PC-3 (cell line): ENCODE measurements around the gene CAMK2N2. TPM values are rescaled to one million over a fixed set of nuclear protein-coding genes. Genes with fewer than 3 reads are reported as not detected.

Experiments
- ATAC-seq: fragments of 200-7000 bp; cut with Tn5 transposase; 2 replicates; pipeline ENCODE4 v1.9.1; 2020; ENCODE audit warnings: mild to moderate bottlenecking, moderate library complexity
- BruUV-seq: library from RNA; stranded (reverse); fragments of 400-500 nt; replicated peaks from 2 replicates; lab custom pipeline; 2021; lab: Mats Ljungman, UMichigan
- CTCF ChIA-PET: fragments of 300-600 bp; sonication (Branson Sonifier 250); formaldehyde crosslinking; loops from one replicate; lab custom pipeline; 2022; ENCODE audit warnings: antibody characterized with exemption; lab: Charles Lee
- POLR2A ChIA-PET: fragments of 300-600 bp; sonication (Branson Sonifier 250); formaldehyde crosslinking; loops from one replicate; lab custom pipeline; 2022; ENCODE audit warnings: antibody characterized with exemption; ENCODE audit not compliant: unreplicated experiment; lab: Charles Lee
- DNase-seq: peaks from one replicate; pipeline ENCODE4 v3.0.0-alpha.2; 2015
- H2AFZ ChIP-seq: fragments of 300-600 bp; sonication (generic); 2 replicates; pipeline ENCODE4 v1.6.0; 2016; ENCODE audit warnings: antibody characterized with exemption, low read length
- H3F3A ChIP-seq: fragments of 300-600 bp; sonication (generic); one replicate; pipeline ENCODE4 v1.6.0; 2017; ENCODE audit warnings: antibody characterized with exemption, low read length, control low read depth, mild to moderate bottlenecking; ENCODE audit not compliant: unreplicated experiment
- H3K27ac ChIP-seq: fragments of 300-600 bp; sonication (generic); 2 replicates; pipeline ENCODE4 v1.5.1; 2016; ENCODE audit warnings: mild to moderate bottlenecking, low read length
- H3K27me3 ChIP-seq: fragments of 300-600 bp; sonication (generic); 2 replicates; pipeline ENCODE4 v1.6.1; 2016; ENCODE audit warnings: low read length, mixed read lengths
- H3K36me3 ChIP-seq: fragments of 300-600 bp; sonication (generic); 2 replicates; pipeline ENCODE4 v1.6.1; 2016; ENCODE audit warnings: low read depth, mixed run types, low read length, mixed read lengths
- H3K4me1 ChIP-seq: fragments of 300-600 bp; sonication (generic); 2 replicates; pipeline ENCODE4 v1.5.1; 2016; ENCODE audit warnings: low read length; ENCODE audit not compliant: insufficient read depth
- H3K4me2 ChIP-seq: fragments of 300-600 bp; sonication (generic); 2 replicates; pipeline ENCODE4 v1.6.0; 2016; ENCODE audit warnings: low read length
- H3K4me3 ChIP-seq: fragments of 300-600 bp; sonication (generic); 2 replicates; pipeline ENCODE4 v1.5.1; 2016; ENCODE audit warnings: mild to moderate bottlenecking, low read length, mixed read lengths
- H3K79me2 ChIP-seq: fragments of 300-600 bp; sonication (generic); 2 replicates; pipeline ENCODE4 v1.6.1; 2017; ENCODE audit warnings: low read length, mixed read lengths
- H3K9ac ChIP-seq: fragments of 300-600 bp; sonication (generic); 2 replicates; pipeline ENCODE4 v1.6.0; 2016; ENCODE audit warnings: mild to moderate bottlenecking, low read length
- H3K9me2 ChIP-seq: fragments of 300-600 bp; sonication (generic); replicated peaks from 2 replicates; pipeline ENCODE4 v1.6.1; 2016; ENCODE audit warnings: mixed run types, low read length, mixed read lengths
- H3K9me3 ChIP-seq: fragments of 300-600 bp; sonication (generic); 2 replicates; pipeline ENCODE4 v1.6.1; 2016; ENCODE audit warnings: low read length, mixed read lengths
- H4K20me1 ChIP-seq: fragments of 300-600 bp; sonication (generic); 2 replicates; pipeline ENCODE4 v1.6.1; 2016; ENCODE audit warnings: low read length, mixed read lengths
- CTCF ChIP-seq: fragments of 300-600 bp; sonication (generic); conservative IDR thresholded peaks from 2 replicates; pipeline ENCODE4 v1.5.1; 2017; ENCODE audit warnings: antibody characterized with exemption, low read depth, mild to moderate bottlenecking, low read length
- EZH2 ChIP-seq: fragments of 300-600 bp; sonication (generic); IDR thresholded peaks from one replicate; pipeline ENCODE4 v1.6.1; 2017; ENCODE audit warnings: antibody characterized with exemption, mild to moderate bottlenecking, low read length; ENCODE audit not compliant: unreplicated experiment
- EZH2phosphoT487 ChIP-seq: fragments of 300-600 bp; sonication (generic); IDR thresholded peaks from 2 replicates; pipeline ENCODE4 v1.6.1; 2018; ENCODE audit warnings: mild to moderate bottlenecking, antibody characterized with exemption, low read length, borderline replicate concordance
- intact Hi-C: fragments of 100-400 bp; cut with micrococcal nuclease; formaldehyde crosslinking; loops from 2 replicates; pipeline ENCODE4 v1.9.0; 2023
- total RNA-seq: library from RNA; depleted of rRNA; stranded (reverse); fragments of >200 nt; gene quantifications from 2 replicates; pipeline ENCODE4 v1.2.3, GENCODE V29; 2014

Gene CAMK2N2
- total RNA-seq, 1 experiment from 2014 or later, result 1.1 TPM

GRCh38 chr3:184242297-184242685 lies 19.1 kb downstream of the CAMK2N2 start:
- no peaks in the 10 kb centered on the region for H3K9me2 ChIP-seq
- ChIA-PET CTCF (interaction anchor here (0.8 kb wide), 1 partner anchor 347 kb away, joined by 3 read pairs; no protein-coding TSS in a partner anchor), POLR2A (no interaction called here)
- intact Hi-C loops, result no loop called here
- H3K4me3 ChIP-seq, result no peak overlapping the region
- no peaks in the 10 kb centered on the region for H3F3A ChIP-seq
- H2AFZ ChIP-seq, result no peak overlapping the region
- H3K79me2 ChIP-seq, result peaks cover 5% of the 10 kb centered on the region
- no peak overlapping the region for H3K4me2 ChIP-seq
- BruUV-seq, result no TSS peak
- H3K9me3 ChIP-seq, result no peaks in the 10 kb centered on the region
- no peak overlapping the region for H3K9ac ChIP-seq
- DNase-seq, result no peak
- H3K4me1 ChIP-seq, result no peaks in the 10 kb centered on the region
- no peak for ATAC-seq
- no peak for TF ChIP-seq EZH2
- TF ChIP-seq CTCF, result no peak
- no peak for TF ChIP-seq EZH2phosphoT487
- no peak overlapping the region for H3K27ac ChIP-seq
- no peaks in the 10 kb centered on the region for H3K27me3 ChIP-seq
- peaks cover 24% of the 10 kb centered on the region for H3K36me3 ChIP-seq
- H4K20me1 ChIP-seq, result no peaks in the 10 kb centered on the region

- TF ChIP-seq CTCF, result peak; percentile 40
- no peak for TF ChIP-seq EZH2phosphoT487
- no peak for TF ChIP-seq EZH2
- Histone ChIP-seq H3F3A (no peaks in the 10 kb centered on the region), H3K36me3 (peaks cover 24% of the 10 kb centered on the region), H3K27ac (no peak overlapping the region), H3K9me3 (no peaks in the 10 kb centered on the region), H4K20me1 (no peaks in the 10 kb centered on the region), H3K4me1 (no peaks in the 10 kb centered on the region), H3K79me2 (no peaks in the 10 kb centered on the region; the same call in 1 of the 2 replicates), H2AFZ (no peak overlapping the region), H3K9ac (no peak overlapping the region), H3K27me3 (no peaks in the 10 kb centered on the region), H3K9me2 (no peaks in the 10 kb centered on the region), H3K4me2 (no peak overlapping the region), H3K4me3 (no peak overlapping the region)
- DNase-seq (no peak), ATAC-seq (peak; percentile 41; the same call in 1 of the 2 replicates)
- no TSS peak for BruUV-seq
- intact Hi-C loops, result no loop called here
- ChIA-PET POLR2A (no interaction called here), CTCF (interaction anchor here (0.8 kb wide), 1 partner anchor 346 kb away, joined by 3 read pairs; no protein-coding TSS in a partner anchor)
These were observed 19.7 kb downstream of the CAMK2N2 start for GRCh38 chr3:184241447-184242296.

DNA sequence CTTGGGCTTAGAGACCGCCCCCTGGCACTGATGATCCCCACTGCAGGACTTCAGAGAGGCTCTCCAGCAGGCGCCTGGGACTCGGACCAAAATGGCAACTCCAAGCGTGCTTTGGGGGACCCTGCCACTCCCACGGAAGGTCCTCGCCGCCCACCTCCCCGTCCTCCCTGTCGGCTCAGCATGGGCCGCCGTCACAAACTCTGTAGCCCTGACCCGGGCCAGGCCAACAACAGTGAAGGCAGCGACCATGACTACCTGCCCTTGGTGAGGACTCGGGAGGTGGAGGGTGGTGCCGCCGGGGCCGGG lies 20.3 kb downstream of the CAMK2N2 start:
- peaks cover 24% of the 10 kb centered on the region for H3K36me3 ChIP-seq
- no peaks in the 10 kb centered on the region for H4K20me1 ChIP-seq
- H3K9me3 ChIP-seq, result no peaks in the 10 kb centered on the region
- H3K27ac ChIP-seq, result no peak overlapping the region
- no peaks in the 10 kb centered on the region for H3F3A ChIP-seq
- no TSS peak for BruUV-seq
- no peaks in the 10 kb centered on the region for H3K27me3 ChIP-seq
- intact Hi-C loops, result no loop called here
- DNase-seq (no peak), ATAC-seq (peak; percentile 6; the same call in 1 of the 2 replicates)
- no peak overlapping the region for H3K9ac ChIP-seq
- no peaks in the 10 kb centered on the region for H3K4me1 ChIP-seq
- H3K9me2 ChIP-seq, result no peaks in the 10 kb centered on the region
- no peak overlapping the region for H3K4me3 ChIP-seq
- ChIA-PET POLR2A (no interaction called here), CTCF (interaction anchor here (0.6 kb wide), 1 partner anchor 44 kb away, joined by 3 read pairs; no protein-coding TSS in a partner anchor)
- TF ChIP-seq CTCF (no peak), EZH2 (no peak), EZH2phosphoT487 (no peak)
- no peak overlapping the region for H2AFZ ChIP-seq
- H3K4me2 ChIP-seq, result no peak overlapping the region
- H3K79me2 ChIP-seq, result no peaks in the 10 kb centered on the region; the same call in 1 of the 2 replicates
